Nephron progenitor cell (in vitro differentiated cells): ENCODE data around the gene ASNSD1.

Source experiments
- DNase-seq: peaks from one replicate; pipeline ENCODE4 v3.0.0; 2021
- H3K27ac Mint-ChIP-seq: 2 replicates; pipeline ENCODE4 v1.8.0; 2021; ENCODE audit warnings: mild to moderate bottlenecking, moderate library complexity, mixed read lengths
- H3K27me3 Mint-ChIP-seq: 2 replicates; pipeline ENCODE4 v1.8.0; 2021; ENCODE audit warnings: mild to moderate bottlenecking, low read depth, mixed read lengths; ENCODE audit not compliant: poor library complexity
- H3K36me3 Mint-ChIP-seq: 2 replicates; pipeline ENCODE4 v1.8.0; 2021; ENCODE audit warnings: low read depth, mixed read lengths
- H3K4me1 Mint-ChIP-seq: 2 replicates; pipeline ENCODE4 v1.8.0; 2021; ENCODE audit warnings: mixed read lengths
- H3K4me3 Mint-ChIP-seq: 2 replicates; pipeline ENCODE4 v1.8.0; 2021; ENCODE audit warnings: mild to moderate bottlenecking, moderate library complexity, mixed read lengths
- H3K9me3 Mint-ChIP-seq: 2 replicates; pipeline ENCODE4 v1.8.0; 2021; ENCODE audit warnings: mild to moderate bottlenecking, moderate library complexity, mixed read lengths
- TF ChIP-seq, protein P1 (sequence below): fragments of 200-600 bp; sonication (generic); IDR thresholded peaks from 2 replicates; pipeline ENCODE4 v1.5.0; 2021; ENCODE audit warnings: antibody characterized with exemption

ASNSD1 gene

DNA sequence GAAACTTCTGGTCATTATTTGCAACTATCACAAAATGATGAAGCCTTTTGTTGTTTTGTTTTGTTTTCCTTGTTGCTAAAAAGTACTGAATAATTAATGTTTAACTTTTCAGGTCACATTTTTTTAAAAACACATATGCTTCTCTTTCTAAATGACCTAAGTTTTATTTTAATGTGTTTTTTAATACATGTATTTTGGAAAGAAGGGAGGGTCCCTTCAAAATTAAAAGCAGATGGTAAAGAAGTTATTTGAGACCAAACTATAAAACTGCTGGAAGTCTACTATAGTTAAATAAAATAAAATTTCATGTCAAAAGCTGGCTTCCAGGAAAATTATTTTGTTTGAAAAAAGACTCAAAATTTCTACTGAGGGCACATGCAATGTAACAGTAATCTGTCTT lies 39.5 kb upstream of the ASNSD1 start:
- TF ChIP-seq, protein P1, sequence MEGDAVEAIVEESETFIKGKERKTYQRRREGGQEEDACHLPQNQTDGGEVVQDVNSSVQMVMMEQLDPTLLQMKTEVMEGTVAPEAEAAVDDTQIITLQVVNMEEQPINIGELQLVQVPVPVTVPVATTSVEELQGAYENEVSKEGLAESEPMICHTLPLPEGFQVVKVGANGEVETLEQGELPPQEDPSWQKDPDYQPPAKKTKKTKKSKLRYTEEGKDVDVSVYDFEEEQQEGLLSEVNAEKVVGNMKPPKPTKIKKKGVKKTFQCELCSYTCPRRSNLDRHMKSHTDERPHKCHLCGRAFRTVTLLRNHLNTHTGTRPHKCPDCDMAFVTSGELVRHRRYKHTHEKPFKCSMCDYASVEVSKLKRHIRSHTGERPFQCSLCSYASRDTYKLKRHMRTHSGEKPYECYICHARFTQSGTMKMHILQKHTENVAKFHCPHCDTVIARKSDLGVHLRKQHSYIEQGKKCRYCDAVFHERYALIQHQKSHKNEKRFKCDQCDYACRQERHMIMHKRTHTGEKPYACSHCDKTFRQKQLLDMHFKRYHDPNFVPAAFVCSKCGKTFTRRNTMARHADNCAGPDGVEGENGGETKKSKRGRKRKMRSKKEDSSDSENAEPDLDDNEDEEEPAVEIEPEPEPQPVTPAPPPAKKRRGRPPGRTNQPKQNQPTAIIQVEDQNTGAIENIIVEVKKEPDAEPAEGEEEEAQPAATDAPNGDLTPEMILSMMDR = no peak
- no peak for DNase-seq
- Mint-ChIP-seq H3K27me3 (no peaks in the 10 kb centered on the region), H3K27ac (no peak overlapping the region), H3K9me3 (no peaks in the 10 kb centered on the region), H3K36me3 (no peaks in the 10 kb centered on the region), H3K4me1 (peaks cover 7% of the 10 kb centered on the region), H3K4me3 (no peak overlapping the region)

DNA sequence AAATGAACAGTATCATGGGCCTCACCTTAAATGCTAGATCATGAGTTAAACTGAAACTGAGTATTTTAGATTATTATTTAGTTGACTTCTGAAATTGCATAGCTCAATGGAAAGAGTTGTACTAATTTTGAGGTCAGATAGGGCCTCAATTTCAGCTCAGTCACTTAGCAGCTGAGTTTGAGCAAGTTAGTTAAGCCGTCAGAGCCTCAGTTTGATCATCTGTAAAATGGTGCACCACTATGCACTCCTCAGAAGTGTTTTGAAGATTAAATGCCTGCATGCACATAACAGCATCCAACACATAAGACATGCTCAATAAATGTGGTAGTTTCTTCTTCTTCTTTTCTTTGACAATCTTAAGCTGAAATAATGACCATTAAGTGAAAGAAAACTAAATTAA lies 38.2 kb upstream of the ASNSD1 start:
- no peak overlapping the region for H3K27ac Mint-ChIP-seq
- H3K4me1 Mint-ChIP-seq = peaks cover 7% of the 10 kb centered on the region
- DNase-seq = no peak
- no peak overlapping the region for H3K4me3 Mint-ChIP-seq
- TF ChIP-seq, protein P1 = no peak
- no peaks in the 10 kb centered on the region for H3K36me3 Mint-ChIP-seq
- H3K9me3 Mint-ChIP-seq = no peaks in the 10 kb centered on the region
- no peaks in the 10 kb centered on the region for H3K27me3 Mint-ChIP-seq

DNA sequence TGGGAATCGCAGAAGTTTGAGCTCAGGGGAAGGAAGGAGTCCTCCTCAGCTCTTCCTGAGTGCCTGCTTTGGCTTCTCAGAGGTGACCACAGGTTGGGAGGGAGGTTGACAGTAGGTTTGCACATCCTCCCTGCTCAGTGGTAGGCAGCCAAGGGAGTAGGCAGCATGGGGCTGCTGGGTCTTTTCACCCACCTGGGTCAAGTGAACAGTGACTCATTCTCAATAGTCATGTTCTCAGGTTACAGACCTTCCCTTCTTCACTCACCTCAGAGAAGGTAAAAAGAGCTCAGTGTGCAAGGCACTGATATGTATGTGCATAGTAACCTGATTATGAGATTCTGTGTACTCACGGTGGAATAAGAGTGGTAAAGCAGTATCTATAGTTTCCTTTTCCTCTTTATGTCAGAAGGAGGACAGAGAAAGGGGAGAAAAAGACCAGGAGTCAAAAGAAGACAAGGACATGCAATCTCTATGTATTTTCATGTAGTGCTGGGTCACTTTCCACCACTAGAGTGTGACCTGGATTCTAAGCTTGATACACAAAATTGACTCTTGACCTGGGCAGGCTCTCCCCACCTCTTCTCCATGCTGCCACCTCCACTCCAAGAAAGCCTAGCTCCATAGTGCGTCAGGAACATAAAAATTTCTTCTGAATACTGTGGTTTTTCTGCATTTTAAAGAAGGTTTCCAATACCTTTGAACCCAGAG lies 36.5 kb upstream of the ASNSD1 start:
- no peak for DNase-seq
- TF ChIP-seq, protein P1 = no peak
- Mint-ChIP-seq H3K27me3 (no peaks in the 10 kb centered on the region), H3K27ac (no peak overlapping the region), H3K36me3 (no peaks in the 10 kb centered on the region), H3K9me3 (no peaks in the 10 kb centered on the region), H3K4me3 (no peak overlapping the region), H3K4me1 (peaks cover 16% of the 10 kb centered on the region)

DNA sequence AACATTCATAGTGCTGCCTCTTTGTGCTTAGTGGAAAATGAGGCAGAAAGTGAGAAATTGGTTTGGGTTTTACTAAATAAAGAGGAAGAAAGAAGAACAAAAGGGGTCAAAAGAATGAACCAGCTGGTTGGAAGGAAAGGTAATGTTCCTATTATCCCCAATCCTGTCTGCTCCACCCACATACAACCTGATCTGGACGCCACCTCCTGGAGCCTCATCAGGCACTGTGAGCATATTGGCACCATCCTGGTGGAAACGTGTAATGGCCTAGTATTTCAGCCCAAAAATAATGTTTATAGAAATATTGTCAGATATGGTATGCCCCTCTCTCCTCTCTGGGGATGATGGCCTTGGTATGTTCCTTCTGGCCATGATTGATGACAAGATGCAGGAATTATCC lies 35.6 kb upstream of the ASNSD1 start:
- no peaks in the 10 kb centered on the region for H3K36me3 Mint-ChIP-seq
- peaks cover 21% of the 10 kb centered on the region for H3K4me1 Mint-ChIP-seq
- no peak for DNase-seq
- TF ChIP-seq, protein P1 = no peak
- no peaks in the 10 kb centered on the region for H3K27me3 Mint-ChIP-seq
- no peak overlapping the region for H3K27ac Mint-ChIP-seq
- H3K9me3 Mint-ChIP-seq = no peaks in the 10 kb centered on the region
- H3K4me3 Mint-ChIP-seq = no peak overlapping the region

DNA sequence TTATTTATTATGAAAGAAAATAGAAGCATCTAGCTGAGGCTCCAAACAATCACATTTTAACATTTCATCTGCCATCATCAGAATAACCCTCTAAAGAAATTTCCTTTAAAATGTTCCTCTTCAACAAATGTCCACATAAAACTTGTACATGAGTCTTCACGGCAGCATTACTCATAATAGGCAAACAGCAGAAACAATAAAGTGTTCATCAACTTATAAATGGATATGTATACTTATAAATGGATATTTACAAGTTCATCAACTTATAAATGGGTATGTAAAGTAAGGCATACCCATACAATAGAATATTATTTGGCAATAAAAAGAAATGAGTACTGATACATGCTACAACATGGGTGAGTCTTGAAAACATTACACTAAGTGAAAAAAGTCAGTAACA lies 33.5 kb upstream of the ASNSD1 start:
- H3K4me1 Mint-ChIP-seq = peaks cover 25% of the 10 kb centered on the region
- no peaks in the 10 kb centered on the region for H3K9me3 Mint-ChIP-seq
- no peak for DNase-seq
- no peak overlapping the region for H3K4me3 Mint-ChIP-seq
- H3K27me3 Mint-ChIP-seq = no peaks in the 10 kb centered on the region
- no peak overlapping the region for H3K27ac Mint-ChIP-seq
- H3K36me3 Mint-ChIP-seq = no peaks in the 10 kb centered on the region
- TF ChIP-seq, protein P1 = no peak
